K562 (cell line): ENCODE measurements around the gene KCTD8. TPM values are rescaled to one million over a fixed set of nuclear protein-coding genes. Genes with fewer than 3 reads are reported as not detected.
"Not testable (repeated sequence)": the region's sequence is repeated elsewhere in the genome, so short reads cannot be mapped to it uniquely, and the experiment has no call there.

Experiments used
- ATAC-seq: fragments of 200-7000 bp; cut with Tn5 transposase; 3 replicates; pipeline ENCODE4 v1.9.1; 2020; ENCODE audit warnings: moderate library complexity
- BruUV-seq: library from RNA; stranded (reverse); fragments of 400-500 nt; replicated peaks from 2 replicates; lab custom pipeline; 2021; lab: Mats Ljungman, UMichigan
- CTCF ChIA-PET: fragments of 300-600 bp; formaldehyde crosslinking; extraction: SDS; loops from one replicate; lab custom pipeline; 2021; ENCODE audit warnings: low intra/inter-chr PET ratio; lab: Yijun Ruan, JAX
- POLR2A ChIA-PET: fragments of 300-600, 350-650 bp; sonication (Branson Sonifier 250); formaldehyde crosslinking; extraction: SDS; loops from one replicate; lab custom pipeline; 2021; ENCODE audit warnings: antibody characterized with exemption, inconsistent platforms; lab: Yijun Ruan, JAX
- DNase-seq, 4 experiments: peaks; one replicate each; pipeline versions ENCODE4 v3.0.0 to v3.0.0-alpha.2; 2011 to 2018; ENCODE audit warnings: low spot score in 3 of 4, mixed read lengths in 3 of 4; ENCODE audit errors: extremely low read depth in 1 of 4
- FAIRE-seq: peaks from 2 replicates; lab custom pipeline; 2011; peaks lifted over from hg19 to GRCh38; lab: Jason Lieb, UNC
- H2AFZ ChIP-seq: 2 replicates; pipeline ENCODE4 v1.6.0; 2011; ENCODE audit warnings: low read depth, low read length, control low read depth, inconsistent platforms
- H3K27ac ChIP-seq: fragments of 200-600 bp; 3 replicates; pipeline ENCODE4 v1.8.0; 2011; ENCODE audit warnings: low read depth, mild to moderate bottlenecking, control low read depth, inconsistent platforms, low read length, moderate library complexity, mixed read lengths; ENCODE audit errors: extremely low read depth
- H3K27me3 ChIP-seq, 2 experiments: fragments of 300-600 bp in 1 of 2; 2 replicates in 1 of 2; 3 replicates in 1 of 2; pipeline versions ENCODE4 v1.6.0 to v1.8.0; 2011; ENCODE audit warnings: inconsistent platforms in 2 of 2, low read length in 2 of 2, mild to moderate bottlenecking in 1 of 2, mixed read lengths in 1 of 2, moderate library complexity in 1 of 2; ENCODE audit not compliant: control insufficient read depth in 2 of 2, insufficient read depth in 2 of 2
- H3K36me3 ChIP-seq: fragments of 300-600 bp; 3 replicates; pipeline ENCODE4 v1.8.0; 2011; ENCODE audit warnings: mild to moderate bottlenecking, low read length, inconsistent platforms; ENCODE audit not compliant: control insufficient read depth, insufficient read depth
- H3K4me1 ChIP-seq, 2 experiments: fragments of 200-600 bp in 1 of 2; replicated peaks in 1 of 2; 2 replicates in 1 of 2; 3 replicates in 1 of 2; pipeline versions ENCODE4 v1.5.1 to v1.8.0; 2011; ENCODE audit warnings: inconsistent platforms in 2 of 2, low read length in 2 of 2, mild to moderate bottlenecking in 1 of 2, mixed read lengths in 1 of 2, moderate library complexity in 1 of 2; ENCODE audit not compliant: control insufficient read depth in 2 of 2, insufficient read depth in 2 of 2
- H3K4me2 ChIP-seq: 2 replicates; pipeline ENCODE4 v1.6.1; 2011; ENCODE audit warnings: low read length, control low read depth, inconsistent platforms, mixed read lengths; ENCODE audit not compliant: insufficient read depth
- H3K4me3 ChIP-seq: fragments of 200-600 bp; sonication (generic), shearing (Covaris generic); 2 replicates; pipeline ENCODE4 v1.5.1; 2016; ENCODE audit warnings: control low read depth, inconsistent platforms
- H3K79me2 ChIP-seq: fragments of 200-600 bp; 3 replicates; pipeline ENCODE4 v1.8.0; 2011; ENCODE audit warnings: low read length, inconsistent platforms; ENCODE audit not compliant: control insufficient read depth, insufficient read depth
- H3K9ac ChIP-seq, 2 experiments: 2 replicates each; pipeline versions ENCODE4 v1.6.0 to v1.6.1; 2011; ENCODE audit warnings: low read depth in 2 of 2, low read length in 2 of 2, control low read depth in 1 of 2, inconsistent platforms in 1 of 2, mild to moderate bottlenecking in 1 of 2, mixed read lengths in 1 of 2; ENCODE audit not compliant: insufficient read depth in 1 of 2
- H3K9me1 ChIP-seq: one replicate; pipeline ENCODE4 v1.6.0; 2011; ENCODE audit warnings: inconsistent platforms, mild to moderate bottlenecking, low read length, moderate library complexity; ENCODE audit not compliant: control insufficient read depth, insufficient read depth
- H3K9me3 ChIP-seq: replicated peaks from 2 replicates; pipeline ENCODE4 v1.5.1; 2011; ENCODE audit warnings: low read depth, low read length, inconsistent platforms; ENCODE audit not compliant: control insufficient read depth, insufficient read depth
- H4K20me1 ChIP-seq: replicated peaks from 2 replicates; pipeline ENCODE4 v1.6.1; 2011; ENCODE audit warnings: low read length, inconsistent platforms, mixed read lengths; ENCODE audit not compliant: control insufficient read depth, insufficient read depth
- ESRRB ChIP-seq: fragments of 250-450 bp; sonication (Bioruptor Pico); IDR thresholded peaks from 2 replicates; pipeline ENCODE4 v1.5.0; 2020; ENCODE audit warnings: mild to moderate bottlenecking, moderate library complexity, borderline replicate concordance
- HMGN3 ChIP-seq: IDR thresholded peaks from 2 replicates; pipeline ENCODE4 v1.6.1; 2011; ENCODE audit warnings: borderline replicate concordance, low read depth, mild to moderate bottlenecking, mixed read lengths, low read length; ENCODE audit not compliant: insufficient read length; ENCODE audit errors: extremely low read depth
- KLF1 ChIP-seq: fragments of 450-650 bp; IDR thresholded peaks from 2 replicates; pipeline ENCODE4 v1.6.1; 2016; ENCODE audit warnings: missing genetic modification characterization, missing compliant biosample characterization
- MAFF ChIP-seq: IDR thresholded peaks from 2 replicates; pipeline ENCODE4 v1.6.1; 2012; ENCODE audit warnings: low read length, improper control_type of control experiment
- NBN ChIP-seq: fragments of 450-650 bp; IDR thresholded peaks from 2 replicates; pipeline ENCODE4 v1.6.1; 2016; ENCODE audit warnings: low read depth, mild to moderate bottlenecking
- POLR2AphosphoS2 ChIP-seq: IDR thresholded peaks from 2 replicates; pipeline ENCODE4 v1.6.1; 2012; ENCODE audit warnings: low read length, improper control_type of control experiment
- RBM22 ChIP-seq: fragments of 200-400 bp; formaldehyde crosslinking; IDR thresholded peaks from 2 replicates; pipeline ENCODE4 v1.6.1; 2018; ENCODE audit warnings: low read length, low read depth; ENCODE audit not compliant: poor library complexity, severe bottlenecking
- TFAP4 ChIP-seq: sonication (generic); formaldehyde crosslinking; IDR thresholded peaks from 2 replicates; pipeline ENCODE4 v1.8.0; 2022; ENCODE audit warnings: missing genetic modification reagents, mild to moderate bottlenecking, moderate library complexity, borderline replicate concordance
- ZFP91 ChIP-seq: sonication (generic); formaldehyde crosslinking; IDR thresholded peaks from 2 replicates; pipeline ENCODE4 v1.8.0; 2022; ENCODE audit warnings: mild to moderate bottlenecking, missing genetic modification reagents
- ZNF143 ChIP-seq: sonication (generic); formaldehyde crosslinking; IDR thresholded peaks from 2 replicates; pipeline ENCODE4 v1.9.0; 2022; ENCODE audit warnings: mild to moderate bottlenecking, missing genetic modification reagents
- WGBS: fragments of 100-300 bp; shearing (Covaris generic); methylation state at CpG from one replicate; pipeline ENCODE4 v1.1.6; 2016; ENCODE audit warnings: low coverage, mixed read lengths; ENCODE audit not compliant: insufficient coverage; ENCODE audit errors: missing lambda C conversion rate; 5-methylcytosine and 5-hydroxymethylcytosine counted together
- in situ Hi-C: fragments of 300-500 bp; cut with MboI; formaldehyde crosslinking; loops from 4 replicates; pipeline ENCODE4 v1.15.0; 2018; ENCODE audit warnings: inconsistent platforms, mixed read lengths
- intact Hi-C: fragments of 100-400 bp; cut with micrococcal nuclease; formaldehyde crosslinking; loops from 2 replicates; pipeline ENCODE4 v1.14.2; 2022
- polyA plus RNA-seq, 8 experiments: library from polyadenylated mRNA; depleted of rRNA in 4 of 8; stranded (reverse) in 5 of 8; unstranded in 3 of 8; fragments of >200 nt; fragmentation: Nextera tagmentation in 2 of 8; fragmentation: Illumina TruSeq in 1 of 8; extraction: Ambion mirVana in 2 of 8; extraction: Trizol in 1 of 8; gene quantifications; 2 replicates each; pipeline versions ENCODE4 v1.2.1 to v1.2.3, GENCODE V29; 2011 to 2014; ENCODE audit warnings: inconsistent platforms in 1 of 8, missing spikeins in 1 of 8
- total RNA-seq, 7 experiments: library from RNA; depleted of rRNA in 6 of 7; stranded (reverse); fragments of >200 nt in 6 of 7; fragmentation: Illumina TruSeq in 2 of 7; extraction: Trizol in 2 of 7; gene quantifications; 2 replicates each; pipeline versions ENCODE4 v1.2.1 to v1.2.3, GENCODE V29; 2011 to 2021; ENCODE audit warnings: low replicate concordance in 1 of 7

The KCTD8 gene
- total and polyA plus RNA-seq, 9 of the 15 experiments (the other 6 are each of a cell fraction or from before 2014, with no cell fraction given): not detected

GRCh38 chr4:44186096-44186849 lies 262.3 kb downstream of the KCTD8 start:
- H3K9me3 ChIP-seq: no peaks in the 10 kb centered on the region
- no peak overlapping the region for H3K27ac ChIP-seq
- no peaks in the 10 kb centered on the region; a peak in 1 of 5 replicates for H3K4me1 ChIP-seq
- POLR2A ChIA-PET: no interaction called here
- no peak overlapping the region for H3K4me2 ChIP-seq
- no peaks in the 10 kb centered on the region for H3K9me1 ChIP-seq
- no peaks in the 10 kb centered on the region for H3K36me3 ChIP-seq
- no peak overlapping the region for H2AFZ ChIP-seq
- no peak for DNase-seq
- no peak for ATAC-seq
- no peak overlapping the region for H3K9ac ChIP-seq
- intact Hi-C loops (no loop called here), in situ Hi-C loops (no loop called here)
- H4K20me1 ChIP-seq: no peaks in the 10 kb centered on the region
- TF ChIP-seq RBM22 (no peak), ESRRB (CRISPR knock-in tag) (no peak), HMGN3 (no peak), ZNF143 (CRISPR knock-in tag) (no peak), KLF1 (tag) (no peak), ZFP91 (CRISPR knock-in tag) (no peak), MAFF (no peak), POLR2AphosphoS2 (no peak), NBN (no peak), TFAP4 (CRISPR knock-in tag) (no peak)
- BruUV-seq: no TSS peak
- no peaks in the 10 kb centered on the region for H3K27me3 ChIP-seq
- no peaks in the 10 kb centered on the region for H3K79me2 ChIP-seq
- FAIRE-seq: no peak
- WGBS: under 1% methylated on average over 21 of the region's 23 CpGs
- no peak overlapping the region for H3K4me3 ChIP-seq
- CTCF ChIA-PET: no interaction called here

- H3K27me3 ChIP-seq, DNase-seq, H3K4me2 ChIP-seq, H3K9me3 ChIP-seq, H3K4me3 ChIP-seq, H3K9ac ChIP-seq, FAIRE-seq, H3K9me1 ChIP-seq, in situ Hi-C loops, H3K27ac ChIP-seq, H3K4me1 ChIP-seq, ATAC-seq, H4K20me1 ChIP-seq, CTCF ChIA-PET, H2AFZ ChIP-seq, H3K79me2 ChIP-seq, H3K36me3 ChIP-seq, BruUV-seq, POLR2A ChIA-PET, intact Hi-C loops: not testable (repeated sequence)
- WGBS: 4% methylated on average over 16 of the region's 54 CpGs
These were observed 266.9 kb downstream of the KCTD8 start for GRCh38 chr4:44181491-44182349.
